ENCODE data around the gene CNRIP1.

CNRIP1 gene

GRCh38 chr2:68292108-68292710 is 27.5 kb downstream of the CNRIP1 start:
- peak; percentile 18 for DNase-seq (ENCODE audit: low spot score)

- no peak for DNase-seq (ENCODE audit: low spot score)
Measured at GRCh38 chr2:68291314-68291713, 28.4 kb downstream of the CNRIP1 start.

- DNase-seq (ENCODE audit: low spot score) = no peak
Measured at GRCh38 chr2:68290901-68291300, 28.8 kb downstream of the CNRIP1 start.

GRCh38 chr2:68287580-68288441 is 31.9 kb downstream of the CNRIP1 start:
- DNase-seq (ENCODE audit: low spot score) = peak; percentile 66

GRCh38 chr2:68284896-68285295 is 34.9 kb downstream of the CNRIP1 start:
- DNase-seq (ENCODE audit: low spot score) = peak; percentile 70

- DNase-seq (ENCODE audit: low spot score) = no peak
Measured at GRCh38 chr2:68283419-68283812, 36.3 kb downstream of the CNRIP1 start.

GRCh38 chr2:68282811-68283418 is 36.8 kb downstream of the CNRIP1 start:
- DNase-seq (ENCODE audit: low spot score) = peak; percentile 60

GRCh38 chr2:68280796-68281195 is 39.0 kb downstream of the CNRIP1 start:
- DNase-seq (ENCODE audit: low spot score) = no peak

GRCh38 chr2:68280348-68280747 is 39.4 kb downstream of the CNRIP1 start:
- DNase-seq (ENCODE audit: low spot score) = no peak

- DNase-seq (ENCODE audit: low spot score) = no peak
Measured at GRCh38 chr2:68279691-68280090, 40.1 kb downstream of the CNRIP1 start.

GRCh38 chr2:68278169-68278568 is 41.6 kb downstream of the CNRIP1 start:
- DNase-seq (ENCODE audit: low spot score) = no peak

- DNase-seq (ENCODE audit: low spot score) = no peak
Measured at GRCh38 chr2:68274022-68274421, 45.7 kb downstream of the CNRIP1 start.

- DNase-seq (ENCODE audit: low spot score) = no peak
Measured at GRCh38 chr2:68272246-68272994, 47.3 kb downstream of the CNRIP1 start.

GRCh38 chr2:68266655-68267054 is 53.1 kb downstream of the CNRIP1 start:
- no peak for DNase-seq (ENCODE audit: low spot score)

GRCh38 chr2:68263632-68264031 is 56.1 kb downstream of the CNRIP1 start:
- no peak for DNase-seq (ENCODE audit: low spot score)

GRCh38 chr2:68258851-68259250 is 60.9 kb downstream of the CNRIP1 start:
- DNase-seq (ENCODE audit: low spot score) = peak; percentile 33

GRCh38 chr2:68256093-68256450 is 63.7 kb downstream of the CNRIP1 start:
- peak; percentile 57 for DNase-seq (ENCODE audit: low spot score)

- no peak for DNase-seq (ENCODE audit: low spot score)
Measured at GRCh38 chr2:68253219-68254068, 66.3 kb downstream of the CNRIP1 start.

- peak; percentile 92 for DNase-seq (ENCODE audit: low spot score)
Measured at GRCh38 chr2:68252400-68253218, 67.1 kb downstream of the CNRIP1 start, which contains the start of gene PPP3R1. TSS of gene PPP3R1 (minus strand) at chr2:68252532. CDS start at chr2:68252127, 405 bp downstream.

- DNase-seq (ENCODE audit: low spot score) = no peak
Measured at GRCh38 chr2:68251855-68252399, 67.8 kb downstream of the CNRIP1 start.
